ENCODE results near the gene ATG4B. TPM values are rescaled to one million over a fixed set of nuclear protein-coding genes. Genes with fewer than 3 reads are reported as not detected.
A peak's percentile ranks its signal among the peaks of the same experiment; 100 is the strongest.

ATG4B gene
- total RNA-seq, 4 donors from 2014 or later: 61.8 to 146 (median 87.2) TPM

GRCh38 chr2:241686650-241687425, 49.3 kb downstream of the ATG4B start, which contains the start of gene DTYMK:
DTYMK (minus strand) TSS chr2:241686815; CDS start chr2:241686783, 32 bp downstream.
- peak; percentile 17 to 91 for TF ChIP-seq EP300 (IDR thresholded peaks at IDR 0.05)
- TF ChIP-seq POLR2A (IDR thresholded peaks at IDR 0.05): peak; percentile 52 to 86
- peak in 2 of 5 experiments; percentile 33 to 58 for TF ChIP-seq CTCF (IDR thresholded peaks at IDR 0.05)
- WGBS, 2 donors: 1% methylated on average over 16 to 40 of the region's 102 CpGs
- Histone ChIP-seq H3K36me3 (peaks cover 0 to 48% (median under 1%) of the 10 kb centered on the region in 3 donors), H3K4me1 (peaks cover 0 to 44% (median 20%) of the 10 kb centered on the region in 4 donors), H3K27ac (peak within 1 kb of the TSS; percentile 66 to 95 (median 92)), H3K27me3 (no peaks in the 10 kb centered on the region), H3K9me3 (no peaks in the 10 kb centered on the region), H3K4me3 (peak within 1 kb of the TSS; percentile 50 to 97 (median 72))
- DNase-seq (ENCODE audit: low spot score in 2 of 2): peak; percentile 89 to 90

- Histone ChIP-seq H3K4me3 (no peak overlapping the region), H3K27ac (no peak overlapping the region), H3K4me1 (peaks cover 0 to 44% (median 20%) of the 10 kb centered on the region in 4 donors), H3K9me3 (no peaks in the 10 kb centered on the region), H3K36me3 (peaks cover 0 to 49% (median 0%) of the 10 kb centered on the region in 3 donors), H3K27me3 (no peaks in the 10 kb centered on the region)
- no peak for TF ChIP-seq CTCF (IDR thresholded peaks at IDR 0.05)
- no peak for TF ChIP-seq EP300 (IDR thresholded peaks at IDR 0.05)
- TF ChIP-seq POLR2A (IDR thresholded peaks at IDR 0.05): no peak
- WGBS, 2 donors: 76 to 85% methylated on average over 10 of the region's 10 CpGs
- no peak for DNase-seq (ENCODE audit: low spot score in 2 of 2)
Measured at GRCh38 chr2:241689306-241689705, 51.8 kb downstream of the ATG4B start.

GRCh38 chr2:241690202-241690717, 52.8 kb downstream of the ATG4B start:
- no peak for TF ChIP-seq CTCF (IDR thresholded peaks at IDR 0.05)
- 80 to 85% methylated on average over 6 of the region's 6 CpGs for WGBS, 2 donors
- DNase-seq (ENCODE audit: low spot score in 2 of 2): no peak
- Histone ChIP-seq H3K36me3 (peaks cover 0 to 53% (median 0%) of the 10 kb centered on the region in 3 donors), H3K9me3 (no peaks in the 10 kb centered on the region), H3K27me3 (no peaks in the 10 kb centered on the region), H3K4me3 (no peak overlapping the region), H3K4me1 (peaks cover 0 to 41% (median 20%) of the 10 kb centered on the region in 4 donors), H3K27ac (no peak overlapping the region)

- peaks cover 0 to 61% (median 0%) of the 10 kb centered on the region in 3 donors for H3K36me3 ChIP-seq
- no peak overlapping the region for H3K4me3 ChIP-seq
- no peak overlapping the region for H3K27ac ChIP-seq
- no peaks in the 10 kb centered on the region for H3K27me3 ChIP-seq
- no peak for DNase-seq (ENCODE audit: low spot score in 2 of 2)
- TF ChIP-seq POLR2A (IDR thresholded peaks at IDR 0.05) (no peak), CTCF (IDR thresholded peaks at IDR 0.05) (no peak), EP300 (IDR thresholded peaks at IDR 0.05) (no peak)
- WGBS, 2 donors: 81 to 84% methylated on average over 6 of the region's 6 CpGs
- H3K9me3 ChIP-seq: no peaks in the 10 kb centered on the region
- H3K4me1 ChIP-seq: peaks cover 0 to 31% (median 14%) of the 10 kb centered on the region in 4 donors
Measured at GRCh38 chr2:241692448-241692847, 55.0 kb downstream of the ATG4B start.

GRCh38 chr2:241695651-241696050, 58.2 kb downstream of the ATG4B start:
- Histone ChIP-seq H3K27me3 (no peaks in the 10 kb centered on the region), H3K36me3 (peaks cover 0 to 52% (median 0%) of the 10 kb centered on the region in 3 donors), H3K4me3 (no peak overlapping the region), H3K4me1 (peaks cover 0 to 3% (median 0%) of the 10 kb centered on the region in 4 donors), H3K27ac (no peak overlapping the region), H3K9me3 (no peaks in the 10 kb centered on the region)
- WGBS, 2 donors: 94 to 95% methylated on average over 4 of the region's 4 CpGs
- TF ChIP-seq EP300 (IDR thresholded peaks at IDR 0.05) (no peak), CTCF (IDR thresholded peaks at IDR 0.05) (no peak), POLR2A (IDR thresholded peaks at IDR 0.05) (no peak)
- no peak for DNase-seq (ENCODE audit: low spot score in 2 of 2)
